ENCODE measurements around the gene TSPAN9.

DNA sequence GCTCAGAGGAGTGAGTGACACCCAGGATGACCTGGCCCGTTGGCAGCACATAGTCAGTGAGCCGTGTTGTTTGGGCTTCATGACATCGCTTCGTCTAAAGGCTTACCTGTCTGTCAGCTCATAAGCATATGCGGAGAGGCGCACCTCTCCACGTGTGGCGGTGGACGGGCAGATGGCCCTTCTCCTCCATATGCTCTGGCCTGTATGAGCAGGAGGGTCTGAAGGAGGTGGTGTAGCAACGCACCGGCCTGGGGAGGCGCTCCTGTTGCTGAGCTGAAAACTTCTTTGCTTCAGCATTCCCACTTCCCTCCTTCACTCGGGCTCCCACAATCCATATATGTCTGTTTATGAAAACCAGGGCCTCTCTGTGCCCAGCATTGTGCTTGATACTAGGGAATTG, 186.1 kb downstream of the TSPAN9 start:
- TF ChIP-seq, protein P1, sequence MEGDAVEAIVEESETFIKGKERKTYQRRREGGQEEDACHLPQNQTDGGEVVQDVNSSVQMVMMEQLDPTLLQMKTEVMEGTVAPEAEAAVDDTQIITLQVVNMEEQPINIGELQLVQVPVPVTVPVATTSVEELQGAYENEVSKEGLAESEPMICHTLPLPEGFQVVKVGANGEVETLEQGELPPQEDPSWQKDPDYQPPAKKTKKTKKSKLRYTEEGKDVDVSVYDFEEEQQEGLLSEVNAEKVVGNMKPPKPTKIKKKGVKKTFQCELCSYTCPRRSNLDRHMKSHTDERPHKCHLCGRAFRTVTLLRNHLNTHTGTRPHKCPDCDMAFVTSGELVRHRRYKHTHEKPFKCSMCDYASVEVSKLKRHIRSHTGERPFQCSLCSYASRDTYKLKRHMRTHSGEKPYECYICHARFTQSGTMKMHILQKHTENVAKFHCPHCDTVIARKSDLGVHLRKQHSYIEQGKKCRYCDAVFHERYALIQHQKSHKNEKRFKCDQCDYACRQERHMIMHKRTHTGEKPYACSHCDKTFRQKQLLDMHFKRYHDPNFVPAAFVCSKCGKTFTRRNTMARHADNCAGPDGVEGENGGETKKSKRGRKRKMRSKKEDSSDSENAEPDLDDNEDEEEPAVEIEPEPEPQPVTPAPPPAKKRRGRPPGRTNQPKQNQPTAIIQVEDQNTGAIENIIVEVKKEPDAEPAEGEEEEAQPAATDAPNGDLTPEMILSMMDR (conservative IDR thresholded peaks at IDR 0.05; ENCODE audit: low read depth, low read length): no peak
- TF ChIP-seq RFX5 (IDR thresholded peaks at IDR 0.05; ENCODE audit: low read depth, low read length): no peak
- no peak for TF ChIP-seq POLR2A (IDR thresholded peaks at IDR 0.05; ENCODE audit: low read depth, low read length)
- no peak for TF ChIP-seq MAFK (IDR thresholded peaks at IDR 0.05; ENCODE audit: low read depth, low read length)
- no peak for TF ChIP-seq FOS (IDR thresholded peaks at IDR 0.05; ENCODE audit: low read depth, low read length)
- TF ChIP-seq RAD21 (IDR thresholded peaks at IDR 0.05; ENCODE audit: low read length): no peak
- TF ChIP-seq CEBPB (IDR thresholded peaks at IDR 0.05; ENCODE audit: low read depth, low read length): no peak
- TF ChIP-seq CHD1 (IDR thresholded peaks at IDR 0.05; ENCODE audit: low read depth, low read length): no peak
- TF ChIP-seq, protein P2, sequence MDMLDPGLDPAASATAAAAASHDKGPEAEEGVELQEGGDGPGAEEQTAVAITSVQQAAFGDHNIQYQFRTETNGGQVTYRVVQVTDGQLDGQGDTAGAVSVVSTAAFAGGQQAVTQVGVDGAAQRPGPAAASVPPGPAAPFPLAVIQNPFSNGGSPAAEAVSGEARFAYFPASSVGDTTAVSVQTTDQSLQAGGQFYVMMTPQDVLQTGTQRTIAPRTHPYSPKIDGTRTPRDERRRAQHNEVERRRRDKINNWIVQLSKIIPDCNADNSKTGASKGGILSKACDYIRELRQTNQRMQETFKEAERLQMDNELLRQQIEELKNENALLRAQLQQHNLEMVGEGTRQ (IDR thresholded peaks at IDR 0.05; ENCODE audit: low read depth, low read length): no peak
